NOMO-1 treated with DMSO at 0.1 percent for 48 hours (cell line): ENCODE results near the gene HOXB8.

Experiments used
- DNase-seq: peaks from one replicate; lab custom pipeline; 2025; ENCODE audit not compliant: unreplicated experiment; lab: John Stamatoyannopoulos, UW

The HOXB8 gene

DNA sequence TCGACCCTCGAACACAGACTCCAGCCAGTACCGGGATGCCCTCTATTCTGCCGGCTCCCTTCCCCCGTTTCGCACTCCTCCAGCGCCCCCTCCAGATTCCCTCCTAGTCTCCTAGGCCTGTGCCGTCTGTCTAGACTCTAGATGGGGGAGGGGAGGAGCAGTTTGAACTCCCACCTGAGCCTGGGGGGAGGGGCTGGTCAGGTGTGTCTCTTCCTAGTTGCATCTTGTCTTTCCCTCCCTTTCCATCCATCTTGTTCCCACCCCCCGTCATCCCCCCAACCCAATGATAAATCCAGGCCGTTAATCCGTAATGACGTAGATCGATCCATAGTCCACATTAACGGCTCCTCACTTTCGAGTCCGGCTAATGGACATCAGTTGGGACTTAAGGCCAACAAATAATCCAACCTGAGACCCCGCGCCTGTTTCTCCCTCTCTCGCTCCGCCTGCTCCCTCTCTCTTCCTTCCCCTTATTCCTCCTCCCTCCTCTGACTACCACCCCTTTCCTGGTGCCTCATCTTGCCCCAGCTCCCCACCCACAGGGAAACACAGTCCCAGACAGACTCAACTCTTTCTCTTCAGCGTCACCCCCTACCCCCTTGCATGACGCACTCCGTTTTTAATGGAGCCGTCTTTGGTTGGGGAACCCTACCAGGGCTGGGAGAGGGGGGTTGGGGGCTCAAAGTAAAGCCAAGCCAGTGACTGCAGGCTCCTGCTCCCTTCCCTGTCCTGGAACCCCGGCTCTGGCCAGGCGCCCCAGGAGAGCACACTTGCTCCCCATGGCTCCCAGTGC, 18.2 kb downstream of the HOXB8 start:
- DNase-seq, result no peak

DNA sequence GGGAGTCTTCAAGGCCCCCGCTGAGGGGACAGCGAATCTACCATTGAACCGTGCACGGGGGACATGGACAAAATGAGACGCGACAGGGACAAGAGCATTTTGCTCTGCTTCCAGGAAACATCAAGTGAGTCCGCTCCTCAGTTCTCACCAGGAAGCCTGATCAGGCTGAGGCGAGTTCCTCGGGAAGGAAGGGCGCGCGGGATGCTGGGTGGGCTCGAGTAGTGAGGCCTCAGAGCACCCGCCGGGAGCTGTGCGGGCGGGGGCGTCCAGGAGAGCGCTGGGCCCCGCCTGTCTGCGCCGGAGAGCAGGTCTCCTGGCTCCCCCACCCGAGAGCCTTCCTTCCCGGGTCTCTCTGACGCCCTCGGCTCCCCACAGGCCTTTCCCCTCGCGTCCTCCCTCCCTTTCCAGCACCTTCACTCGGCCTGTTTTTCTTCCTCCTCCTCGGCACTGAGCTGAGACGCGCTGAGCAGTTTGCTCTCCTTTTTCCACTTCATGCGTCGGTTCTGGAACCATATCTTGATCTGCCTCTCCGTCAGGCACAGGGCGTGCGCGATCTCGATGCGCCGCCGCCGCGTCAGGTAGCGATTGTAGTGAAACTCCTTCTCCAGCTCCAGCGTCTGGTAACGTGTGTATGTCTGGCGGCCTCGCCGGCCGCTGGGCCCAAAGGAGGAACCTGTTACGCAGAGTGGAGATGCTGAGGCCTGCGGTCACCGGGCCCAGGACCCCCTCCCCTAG, 18.9 kb downstream of the HOXB8 start:
- no peak for DNase-seq

DNA sequence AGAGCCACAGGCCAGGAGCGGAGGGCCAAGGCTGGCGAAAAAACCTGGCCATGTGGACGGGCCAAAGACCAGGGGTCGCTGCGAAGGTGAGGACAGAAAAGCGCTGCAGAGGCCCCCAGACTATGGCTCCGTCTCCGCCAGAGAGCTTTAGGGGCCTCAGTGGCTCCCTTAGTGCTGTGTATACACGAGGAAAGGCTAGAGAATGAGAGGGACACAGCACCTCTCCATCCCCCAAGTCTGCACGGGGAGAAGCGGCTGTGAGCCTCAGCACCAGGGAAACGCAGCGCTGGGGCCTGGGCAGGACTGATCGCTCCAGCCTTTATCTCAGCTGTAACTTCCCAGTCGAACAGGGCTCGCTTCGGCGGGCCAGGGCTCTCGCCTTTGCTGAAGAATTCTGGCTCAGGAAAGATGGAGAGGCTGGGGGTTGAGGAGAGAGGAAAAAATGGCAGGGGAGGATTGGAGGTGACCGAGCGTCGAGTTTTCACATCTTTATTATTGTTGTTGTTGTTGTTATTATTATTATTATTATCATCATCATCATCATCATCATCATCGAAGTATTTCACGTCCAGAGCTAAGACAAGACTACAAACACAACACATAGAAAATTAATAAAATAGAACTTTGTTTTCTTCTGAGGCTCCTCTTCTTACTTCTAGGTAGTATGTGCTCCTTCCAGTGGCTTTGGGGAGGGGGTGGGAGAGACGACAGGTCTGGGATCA, 19.7 kb downstream of the HOXB8 start:
- no peak for DNase-seq

DNA sequence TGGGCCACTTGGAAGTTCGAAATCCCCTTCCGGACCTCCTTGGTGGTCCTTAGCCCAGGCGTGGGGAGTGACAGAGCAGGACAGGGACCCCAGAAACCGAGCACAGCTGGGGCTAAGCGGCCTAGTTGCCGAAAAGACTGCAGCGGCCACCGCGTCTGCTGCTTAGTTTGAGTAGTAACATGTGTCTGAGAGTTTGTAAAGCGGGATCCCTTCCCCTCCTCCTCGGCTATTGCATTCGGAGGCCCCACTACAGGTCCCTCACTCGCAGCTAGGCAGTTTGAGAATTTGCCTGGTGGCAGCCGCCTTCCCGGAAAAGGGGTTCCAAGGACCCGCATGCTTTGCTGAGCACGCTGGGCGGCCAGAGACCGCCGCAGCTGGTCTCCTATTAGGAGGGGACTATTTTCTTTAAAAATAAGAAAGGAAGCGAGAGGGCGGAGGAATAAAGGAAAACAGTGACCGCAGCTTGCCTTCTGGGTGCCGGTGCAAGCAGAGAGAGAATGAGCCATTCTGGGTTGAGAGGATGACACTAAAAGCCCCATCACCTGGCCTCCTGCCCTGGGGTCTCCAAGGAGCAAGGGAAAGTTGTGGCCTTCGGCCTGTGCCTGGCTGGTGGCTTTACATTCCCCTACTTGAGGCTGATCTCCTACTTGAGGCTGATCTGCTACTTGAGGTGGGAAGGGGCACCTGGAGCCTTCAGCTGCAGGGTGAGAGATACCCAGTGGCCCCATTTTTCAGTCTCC, 20.4 kb downstream of the HOXB8 start:
- no peak for DNase-seq

- DNase-seq, result peak; percentile 71
These were observed 21.1 kb downstream of the HOXB8 start for GRCh38 chr17:48593840-48594537.

DNA sequence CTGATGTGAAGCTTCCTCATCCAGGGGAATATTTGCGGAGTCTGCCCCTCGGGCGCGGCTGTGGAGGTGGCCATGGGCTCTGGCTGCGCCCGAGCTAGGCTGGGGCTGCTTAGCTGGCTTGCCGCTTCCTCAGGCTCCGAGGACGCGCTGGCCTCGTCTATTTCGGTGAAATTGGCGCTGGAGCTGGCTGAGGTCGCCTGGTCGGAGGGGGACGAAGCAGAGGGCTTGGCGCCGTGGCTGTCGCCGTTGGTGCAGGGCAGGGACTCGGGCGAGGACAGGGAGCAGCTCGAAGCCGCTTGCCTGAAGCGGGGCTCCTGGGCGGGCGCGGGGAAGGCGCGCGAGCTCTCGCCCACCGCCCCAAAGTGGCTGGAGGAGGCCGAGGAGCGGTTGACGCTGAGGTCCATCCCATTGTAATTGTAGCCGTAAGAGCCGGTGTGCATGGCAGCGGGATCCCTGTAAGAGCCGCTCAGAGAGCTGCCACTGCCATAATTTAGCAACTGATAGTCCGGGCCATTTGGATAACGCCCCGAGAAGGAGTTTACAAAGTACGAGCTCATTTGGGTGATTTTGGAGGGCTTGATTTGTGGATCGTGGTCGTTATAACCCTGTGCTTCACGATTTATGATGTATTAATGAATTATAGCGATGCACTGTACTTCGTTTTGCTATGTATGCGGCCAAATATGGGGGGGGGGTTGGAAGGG, 21.8 kb downstream of the HOXB8 start, which contains the start of gene HOXB5:
TSS of gene HOXB5 (minus strand) at position 654 of the 704 bp plus-strand sequence. CDS start at position 557, 97 bp downstream.
- peak; percentile 20 for DNase-seq

DNA sequence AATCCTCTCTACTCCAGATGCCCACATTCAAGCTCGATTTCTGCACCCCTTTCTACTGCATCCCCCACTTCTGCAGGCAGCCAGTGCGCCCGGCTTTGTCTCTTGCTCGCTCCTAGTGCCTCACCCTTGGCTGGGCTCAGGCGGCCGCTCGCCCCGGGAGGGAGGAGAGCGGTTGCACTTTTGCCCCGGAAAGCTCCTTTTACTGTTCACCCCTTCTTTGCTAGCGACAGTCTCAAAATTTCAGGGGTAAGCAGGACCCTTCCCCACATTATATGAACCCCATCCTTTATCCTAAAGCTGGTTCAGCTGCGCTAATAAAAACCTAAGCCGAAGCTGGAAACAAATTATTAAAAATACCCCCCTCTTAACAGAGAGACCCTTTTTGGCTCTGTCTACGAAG, 22.5 kb downstream of the HOXB8 start:
- DNase-seq, result no peak

DNA sequence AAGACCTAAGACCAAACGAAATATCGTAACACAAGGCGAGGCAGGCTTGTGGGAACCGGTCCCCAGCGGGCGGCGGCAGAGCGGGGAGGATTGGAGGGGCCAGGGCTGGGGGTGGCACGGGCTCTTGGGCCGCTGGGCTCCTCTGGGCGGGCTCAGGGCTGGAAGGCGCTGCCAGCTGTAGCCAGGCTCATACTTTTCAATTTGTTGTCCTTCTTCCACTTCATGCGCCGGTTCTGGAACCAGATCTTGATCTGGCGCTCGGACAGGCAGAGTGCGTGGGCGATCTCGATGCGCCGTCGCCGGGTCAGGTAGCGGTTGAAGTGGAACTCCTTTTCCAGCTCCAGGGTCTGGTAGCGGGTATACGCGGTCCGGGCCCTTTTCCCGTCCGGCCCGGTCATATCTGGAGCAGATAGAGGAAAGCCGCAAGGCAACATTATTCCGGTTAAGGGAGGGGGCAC, 23.0 kb downstream of the HOXB8 start:
- DNase-seq, result no peak

DNA sequence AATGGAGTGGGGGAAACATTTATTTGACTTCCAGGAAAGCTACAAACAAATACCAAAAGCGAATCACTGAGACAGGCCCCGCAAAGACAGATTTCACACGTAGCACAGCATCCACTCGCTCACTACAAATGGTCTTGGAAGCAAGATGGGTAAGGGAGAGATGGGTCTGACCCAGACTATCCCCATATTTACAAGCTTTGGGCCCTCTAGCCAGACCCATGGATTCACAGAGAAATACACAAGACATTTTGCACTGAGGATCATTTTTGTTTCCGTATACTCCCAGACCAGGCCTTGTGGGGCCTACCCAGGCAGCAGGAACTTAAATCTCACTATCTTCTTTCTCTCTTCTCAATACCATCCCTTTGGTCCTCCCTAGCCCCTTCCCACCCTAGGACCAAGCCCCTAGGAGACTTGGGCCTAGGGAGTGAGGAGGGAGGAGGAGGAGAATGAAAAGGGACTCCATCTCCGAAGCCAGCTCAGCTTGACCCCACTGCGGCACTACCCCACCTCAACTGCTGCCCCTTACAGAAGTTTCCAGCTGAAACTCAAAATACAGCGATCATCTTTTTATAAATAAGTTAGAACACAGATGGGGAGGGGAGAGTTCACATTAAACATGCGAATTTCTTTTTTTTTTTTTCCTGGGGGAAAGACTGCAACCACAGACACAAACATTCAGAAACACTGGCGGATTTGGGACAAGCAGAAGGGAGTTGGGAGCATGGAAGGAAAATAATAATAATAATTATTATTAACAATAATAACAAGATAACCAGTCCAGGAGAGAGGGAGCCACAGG, 23.6 kb downstream of the HOXB8 start:
- no peak for DNase-seq

DNA sequence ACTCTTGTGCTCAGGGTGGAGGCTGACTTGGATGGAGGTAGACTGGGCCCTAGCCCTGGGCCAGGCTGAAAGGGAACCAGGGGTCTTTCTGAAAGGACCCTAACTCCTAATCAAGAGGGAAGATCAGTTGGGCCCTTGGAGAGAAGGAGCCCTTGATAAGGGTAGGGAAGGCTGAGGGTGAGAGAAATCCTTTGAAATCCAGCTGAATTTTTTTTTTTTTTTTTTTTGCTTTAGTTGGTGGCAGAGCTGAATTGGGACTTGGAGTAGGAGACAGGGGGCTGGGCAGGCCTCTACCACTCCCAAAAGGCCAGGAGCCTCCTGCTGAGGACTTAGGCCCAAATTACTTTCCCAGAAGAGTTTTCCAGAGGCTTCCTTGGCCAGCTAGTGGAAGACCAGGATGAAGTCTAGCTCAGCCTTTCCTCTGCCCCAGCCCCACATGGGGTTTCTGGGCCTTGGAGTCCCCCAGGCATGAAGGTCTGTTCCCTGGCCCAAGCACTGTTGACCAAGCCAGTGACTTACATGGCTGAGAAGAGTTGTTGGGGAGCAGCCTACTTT, 24.4 kb downstream of the HOXB8 start:
- no peak for DNase-seq

DNA sequence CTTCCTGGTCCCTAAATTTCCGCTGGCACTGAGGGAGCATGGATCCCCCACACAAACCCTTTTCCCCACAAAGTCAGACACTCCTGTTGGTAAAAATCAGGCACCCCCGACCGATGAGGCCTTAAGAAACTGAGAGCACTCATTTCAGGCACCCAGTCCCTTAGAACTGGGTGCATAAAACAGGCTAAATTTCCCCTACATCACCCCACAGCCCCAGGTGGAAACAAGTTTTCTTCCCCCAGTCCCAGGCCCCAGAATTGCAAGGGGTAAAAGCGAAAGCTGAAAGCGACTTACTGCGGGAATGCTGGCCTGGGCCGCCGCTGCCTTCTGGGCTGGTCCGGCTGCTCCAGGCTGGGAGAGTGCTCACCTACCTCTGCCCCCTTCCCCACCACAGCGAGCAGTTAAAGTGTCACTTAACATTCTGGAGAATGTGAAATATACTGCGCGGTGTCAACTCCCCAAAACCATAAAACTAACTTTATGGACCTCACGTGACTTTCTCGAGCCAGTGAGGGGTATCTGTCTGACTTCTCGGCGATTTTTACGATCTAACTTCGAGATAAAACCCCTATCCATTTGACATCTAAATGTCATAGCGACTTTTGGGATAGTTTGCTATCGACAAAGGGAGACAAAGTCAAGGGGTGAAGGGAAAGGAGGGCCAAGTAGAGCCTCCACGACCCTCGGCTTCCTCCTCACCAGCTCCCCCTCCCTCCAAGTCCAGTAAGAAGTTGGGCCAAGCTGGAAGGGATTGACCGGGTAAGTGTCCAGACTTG, 25.1 kb downstream of the HOXB8 start, which contains the start of gene HOXB3:
TSS of gene HOXB3 (minus strand) at position 411 of the 776 bp plus-strand sequence. CDS start 37,767 bp downstream, outside the sequence.
- DNase-seq, result no peak

- DNase-seq, result no peak
These were observed 25.8 kb downstream of the HOXB8 start for GRCh38 chr17:48589060-48589830.

DNA sequence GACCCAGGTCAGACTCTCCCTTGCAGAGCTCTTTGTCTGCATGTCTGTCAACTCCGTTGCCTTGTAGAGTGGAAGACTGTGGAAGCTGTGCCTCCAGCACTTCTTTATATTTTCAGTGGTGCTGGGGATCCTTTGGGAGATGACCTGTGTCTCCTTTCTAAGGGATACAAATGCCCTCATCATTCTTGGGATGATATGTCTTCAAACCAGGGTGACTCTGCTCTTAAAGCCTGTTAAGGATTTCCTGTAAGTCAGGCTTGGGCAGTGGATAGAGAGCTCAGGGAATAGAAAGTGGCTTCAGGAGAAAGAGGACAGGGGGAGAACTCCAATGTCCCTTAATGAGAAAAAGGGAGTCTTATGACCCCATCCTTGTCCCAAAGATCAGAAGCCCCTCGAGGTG, 26.6 kb downstream of the HOXB8 start:
- no peak for DNase-seq

GRCh38 chr17:48588074-48588415, 27.0 kb downstream of the HOXB8 start:
- DNase-seq, result no peak

DNA sequence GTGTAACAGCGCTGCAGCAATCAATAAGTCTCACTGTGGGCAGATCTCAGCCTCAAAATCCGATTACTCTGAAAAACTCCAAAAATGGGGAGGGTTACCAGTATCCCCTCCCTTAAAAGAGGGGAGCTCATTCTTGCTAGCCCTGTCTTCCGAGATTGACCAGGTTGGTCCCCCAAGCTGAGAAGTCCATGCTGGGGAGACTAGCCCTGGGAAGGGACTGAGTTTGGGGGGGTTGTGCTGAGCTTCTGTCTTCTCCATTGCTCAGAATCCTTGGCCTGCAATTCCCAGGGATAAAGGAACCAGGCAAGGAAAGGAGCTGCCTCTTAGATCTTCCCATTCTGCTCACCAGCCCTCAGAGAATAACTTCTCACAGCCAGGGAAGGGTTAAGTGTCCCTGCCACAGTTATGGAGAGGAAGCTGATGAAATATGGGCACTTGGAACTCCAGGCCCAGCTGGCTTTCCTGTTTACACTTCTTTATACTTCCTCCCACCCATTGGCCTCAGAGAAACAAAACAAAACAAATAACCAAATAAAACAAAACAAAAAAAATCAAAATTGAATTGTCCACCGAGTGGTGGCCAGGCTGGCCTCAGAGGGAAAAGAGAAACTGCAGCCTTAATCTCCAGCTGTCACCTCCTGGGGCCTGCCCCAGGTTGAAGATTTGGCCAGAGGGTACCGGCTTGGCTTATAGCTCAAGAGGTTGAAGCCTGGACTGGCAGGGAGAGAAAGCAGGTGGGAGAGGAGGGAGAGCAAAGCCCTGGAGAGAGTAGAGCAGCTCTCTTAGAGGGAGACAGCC, 27.6 kb downstream of the HOXB8 start:
- DNase-seq, result no peak
